PC-3 (cell line): ENCODE measurements around the gene MCRIP1. TPM values are rescaled to one million over a fixed set of nuclear protein-coding genes. Genes with fewer than 3 reads are reported as not detected.

Source experiments
- ATAC-seq: fragments of 200-7000 bp; cut with Tn5 transposase; 2 replicates; pipeline ENCODE4 v1.9.1; 2020; ENCODE audit warnings: mild to moderate bottlenecking, moderate library complexity
- BruUV-seq: library from RNA; stranded (reverse); fragments of 400-500 nt; replicated peaks from 2 replicates; lab custom pipeline; 2021; lab: Mats Ljungman, UMichigan
- CTCF ChIA-PET: fragments of 300-600 bp; sonication (Branson Sonifier 250); formaldehyde crosslinking; loops from one replicate; lab custom pipeline; 2022; ENCODE audit warnings: antibody characterized with exemption; lab: Charles Lee
- POLR2A ChIA-PET: fragments of 300-600 bp; sonication (Branson Sonifier 250); formaldehyde crosslinking; loops from one replicate; lab custom pipeline; 2022; ENCODE audit warnings: antibody characterized with exemption; ENCODE audit not compliant: unreplicated experiment; lab: Charles Lee
- DNase-seq: peaks from one replicate; pipeline ENCODE4 v3.0.0-alpha.2; 2015
- H2AFZ ChIP-seq: fragments of 300-600 bp; sonication (generic); 2 replicates; pipeline ENCODE4 v1.6.0; 2016; ENCODE audit warnings: antibody characterized with exemption, low read length
- H3F3A ChIP-seq: fragments of 300-600 bp; sonication (generic); one replicate; pipeline ENCODE4 v1.6.0; 2017; ENCODE audit warnings: antibody characterized with exemption, low read length, control low read depth, mild to moderate bottlenecking; ENCODE audit not compliant: unreplicated experiment
- H3K27ac ChIP-seq: fragments of 300-600 bp; sonication (generic); 2 replicates; pipeline ENCODE4 v1.5.1; 2016; ENCODE audit warnings: mild to moderate bottlenecking, low read length
- H3K27me3 ChIP-seq: fragments of 300-600 bp; sonication (generic); 2 replicates; pipeline ENCODE4 v1.6.1; 2016; ENCODE audit warnings: low read length, mixed read lengths
- H3K36me3 ChIP-seq: fragments of 300-600 bp; sonication (generic); 2 replicates; pipeline ENCODE4 v1.6.1; 2016; ENCODE audit warnings: low read depth, mixed run types, low read length, mixed read lengths
- H3K4me1 ChIP-seq: fragments of 300-600 bp; sonication (generic); 2 replicates; pipeline ENCODE4 v1.5.1; 2016; ENCODE audit warnings: low read length; ENCODE audit not compliant: insufficient read depth
- H3K4me2 ChIP-seq: fragments of 300-600 bp; sonication (generic); 2 replicates; pipeline ENCODE4 v1.6.0; 2016; ENCODE audit warnings: low read length
- H3K4me3 ChIP-seq: fragments of 300-600 bp; sonication (generic); 2 replicates; pipeline ENCODE4 v1.5.1; 2016; ENCODE audit warnings: mild to moderate bottlenecking, low read length, mixed read lengths
- H3K79me2 ChIP-seq: fragments of 300-600 bp; sonication (generic); 2 replicates; pipeline ENCODE4 v1.6.1; 2017; ENCODE audit warnings: low read length, mixed read lengths
- H3K9ac ChIP-seq: fragments of 300-600 bp; sonication (generic); 2 replicates; pipeline ENCODE4 v1.6.0; 2016; ENCODE audit warnings: mild to moderate bottlenecking, low read length
- H3K9me2 ChIP-seq: fragments of 300-600 bp; sonication (generic); replicated peaks from 2 replicates; pipeline ENCODE4 v1.6.1; 2016; ENCODE audit warnings: mixed run types, low read length, mixed read lengths
- H3K9me3 ChIP-seq: fragments of 300-600 bp; sonication (generic); 2 replicates; pipeline ENCODE4 v1.6.1; 2016; ENCODE audit warnings: low read length, mixed read lengths
- H4K20me1 ChIP-seq: fragments of 300-600 bp; sonication (generic); 2 replicates; pipeline ENCODE4 v1.6.1; 2016; ENCODE audit warnings: low read length, mixed read lengths
- EZH2 ChIP-seq: fragments of 300-600 bp; sonication (generic); IDR thresholded peaks from one replicate; pipeline ENCODE4 v1.6.1; 2017; ENCODE audit warnings: antibody characterized with exemption, mild to moderate bottlenecking, low read length; ENCODE audit not compliant: unreplicated experiment
- EZH2phosphoT487 ChIP-seq: fragments of 300-600 bp; sonication (generic); IDR thresholded peaks from 2 replicates; pipeline ENCODE4 v1.6.1; 2018; ENCODE audit warnings: mild to moderate bottlenecking, antibody characterized with exemption, low read length, borderline replicate concordance
- intact Hi-C: fragments of 100-400 bp; cut with micrococcal nuclease; formaldehyde crosslinking; loops from 2 replicates; pipeline ENCODE4 v1.9.0; 2023
- total RNA-seq: library from RNA; depleted of rRNA; stranded (reverse); fragments of >200 nt; gene quantifications from 2 replicates; pipeline ENCODE4 v1.2.3, GENCODE V29; 2014
- TF ChIP-seq, protein P1 (sequence below): fragments of 300-600 bp; sonication (generic); conservative IDR thresholded peaks from 2 replicates; pipeline ENCODE4 v1.5.1; 2017; ENCODE audit warnings: antibody characterized with exemption, low read depth, mild to moderate bottlenecking, low read length

The MCRIP1 gene
- total RNA-seq, 1 experiment from 2014 or later: 90.9 TPM

- Histone ChIP-seq H2AFZ (no peak overlapping the region), H3K27me3 (0 out of 2 replicates have a peak, but pooled peaks cover 19% of the 10 kb centered on the region), H3F3A (no peaks in the 10 kb centered on the region), H3K9ac (no peak overlapping the region), H4K20me1 (no peaks in the 10 kb centered on the region), H3K9me2 (no peaks in the 10 kb centered on the region), H3K4me1 (peaks cover 8% of the 10 kb centered on the region), H3K36me3 (no peaks in the 10 kb centered on the region), H3K4me3 (no peak overlapping the region), H3K79me2 (no peaks in the 10 kb centered on the region), H3K9me3 (no peaks in the 10 kb centered on the region), H3K4me2 (no peak overlapping the region), H3K27ac (no peak overlapping the region)
- TF ChIP-seq, protein P1, sequence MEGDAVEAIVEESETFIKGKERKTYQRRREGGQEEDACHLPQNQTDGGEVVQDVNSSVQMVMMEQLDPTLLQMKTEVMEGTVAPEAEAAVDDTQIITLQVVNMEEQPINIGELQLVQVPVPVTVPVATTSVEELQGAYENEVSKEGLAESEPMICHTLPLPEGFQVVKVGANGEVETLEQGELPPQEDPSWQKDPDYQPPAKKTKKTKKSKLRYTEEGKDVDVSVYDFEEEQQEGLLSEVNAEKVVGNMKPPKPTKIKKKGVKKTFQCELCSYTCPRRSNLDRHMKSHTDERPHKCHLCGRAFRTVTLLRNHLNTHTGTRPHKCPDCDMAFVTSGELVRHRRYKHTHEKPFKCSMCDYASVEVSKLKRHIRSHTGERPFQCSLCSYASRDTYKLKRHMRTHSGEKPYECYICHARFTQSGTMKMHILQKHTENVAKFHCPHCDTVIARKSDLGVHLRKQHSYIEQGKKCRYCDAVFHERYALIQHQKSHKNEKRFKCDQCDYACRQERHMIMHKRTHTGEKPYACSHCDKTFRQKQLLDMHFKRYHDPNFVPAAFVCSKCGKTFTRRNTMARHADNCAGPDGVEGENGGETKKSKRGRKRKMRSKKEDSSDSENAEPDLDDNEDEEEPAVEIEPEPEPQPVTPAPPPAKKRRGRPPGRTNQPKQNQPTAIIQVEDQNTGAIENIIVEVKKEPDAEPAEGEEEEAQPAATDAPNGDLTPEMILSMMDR: no peak
- TF ChIP-seq EZH2phosphoT487: no peak
- TF ChIP-seq EZH2: no peak
- no TSS peak for BruUV-seq
- DNase-seq: no peak
- intact Hi-C loops: no loop called here
- no peak for ATAC-seq
- CTCF ChIA-PET: no interaction called here
- POLR2A ChIA-PET: no interaction called here
Measured at GRCh38 chr17:81811705-81812570, 21.2 kb downstream of the MCRIP1 start.

GRCh38 chr17:81810892-81811704 is 22.0 kb downstream of the MCRIP1 start:
- no peak overlapping the region for H3K27ac ChIP-seq
- ATAC-seq: no peak
- no peaks in the 10 kb centered on the region for H3K79me2 ChIP-seq
- POLR2A ChIA-PET: no interaction called here
- H3F3A ChIP-seq: no peaks in the 10 kb centered on the region
- CTCF ChIA-PET: no interaction called here
- no peak overlapping the region for H3K4me2 ChIP-seq
- no peak for DNase-seq
- H3K9ac ChIP-seq: no peak overlapping the region
- H3K36me3 ChIP-seq: no peaks in the 10 kb centered on the region
- no TSS peak for BruUV-seq
- no peaks in the 10 kb centered on the region; the same call in 1 of the 2 replicates for H3K4me1 ChIP-seq
- no peaks in the 10 kb centered on the region for H3K9me2 ChIP-seq
- no peak overlapping the region for H3K4me3 ChIP-seq
- H4K20me1 ChIP-seq: no peaks in the 10 kb centered on the region
- H3K27me3 ChIP-seq: peaks cover 28% of the 10 kb centered on the region
- H2AFZ ChIP-seq: no peak overlapping the region
- intact Hi-C loops: no loop called here
- TF ChIP-seq, protein P1: no peak
- TF ChIP-seq EZH2 (no peak), EZH2phosphoT487 (no peak)
- no peaks in the 10 kb centered on the region for H3K9me3 ChIP-seq
